ENCODE measurements around the gene RNF5.

GRCh38 chr6:32216285-32216684, 38.1 kb downstream of the RNF5 start:
- TF ChIP-seq EZH2phosphoT487 (IDR thresholded peaks at IDR 0.05; ENCODE audit: insufficient read depth, low read depth) (no peak), EZH2 (IDR thresholded peaks at IDR 0.05; ENCODE audit: insufficient read depth, poor library complexity, severe bottlenecking) (no peak)
